HepG2 (cell line): ENCODE results near the gene BORCS5. TPM values are rescaled to one million over a fixed set of nuclear protein-coding genes. Genes with fewer than 3 reads are reported as not detected.

Source experiments
- ATAC-seq: fragments of 200-7000 bp; cut with Tn5 transposase; 3 replicates; pipeline ENCODE4 v1.9.1; 2020; ENCODE audit warnings: mild to moderate bottlenecking, moderate library complexity
- BruUV-seq: library from RNA; stranded (reverse); fragments of 400-500 nt; replicated peaks from 2 replicates; lab custom pipeline; 2021; lab: Mats Ljungman, UMichigan
- CTCF ChIA-PET: fragments of 300-600 bp; formaldehyde crosslinking; extraction: SDS; loops from one replicate; lab custom pipeline; 2021; ENCODE audit warnings: low total read pairs, inconsistent platforms, low intra/inter-chr PET ratio; lab: Yijun Ruan, JAX
- POLR2A ChIA-PET: fragments of 350-600 bp; sonication (Branson Sonifier 250); formaldehyde crosslinking; loops from one replicate; lab custom pipeline; 2020; ENCODE audit warnings: antibody characterized with exemption, inconsistent platforms; lab: Yijun Ruan, JAX
- DNase-seq: peaks from one replicate; pipeline ENCODE4 v3.0.0-alpha.2; 2015; ENCODE audit warnings: low spot score
- FAIRE-seq: peaks from 3 replicates; lab custom pipeline; 2011; peaks lifted over from hg19 to GRCh38; lab: Jason Lieb, UNC
- H2AFZ ChIP-seq: one replicate; pipeline ENCODE4 v1.6.1; 2011; ENCODE audit warnings: low read length, inconsistent platforms
- H3K27ac ChIP-seq: fragments of 300-600 bp; 3 replicates; pipeline ENCODE4 v1.8.0; 2011; ENCODE audit warnings: mixed run types, mild to moderate bottlenecking, mixed read lengths, low read length, inconsistent platforms; ENCODE audit not compliant: insufficient read depth; ENCODE audit errors: extremely low read length
- H3K27me3 ChIP-seq, 2 experiments: fragments of 200-600 bp in 1 of 2; 2 replicates in 1 of 2; 3 replicates in 1 of 2; pipeline versions ENCODE4 v1.6.0 to v1.8.0; 2011; ENCODE audit warnings: low read length in 2 of 2, mild to moderate bottlenecking in 2 of 2, moderate library complexity in 2 of 2, inconsistent platforms in 1 of 2; ENCODE audit not compliant: insufficient read depth in 2 of 2, control insufficient read depth in 1 of 2
- H3K36me3 ChIP-seq, 2 experiments: fragments of 200-600 bp in 1 of 2; replicated peaks in 1 of 2; 2 replicates in 1 of 2; 3 replicates in 1 of 2; pipeline versions ENCODE4 v1.5.1 to v1.8.0; 2011; ENCODE audit warnings: low read length in 2 of 2, inconsistent platforms in 1 of 2; ENCODE audit not compliant: insufficient read depth in 2 of 2, control insufficient read depth in 1 of 2
- H3K4me1 ChIP-seq: 2 replicates; pipeline ENCODE4 v1.5.1; 2012; ENCODE audit warnings: low read length, inconsistent platforms; ENCODE audit not compliant: insufficient read depth
- H3K4me2 ChIP-seq: 2 replicates; pipeline ENCODE4 v1.6.0; 2011; ENCODE audit warnings: low read depth, low read length, inconsistent platforms
- H3K4me3 ChIP-seq, 3 experiments: fragments of 200-600 bp in 1 of 3; sonication (generic), shearing (Covaris generic) in 1 of 3; replicated peaks in 1 of 3; 2 replicates each; pipeline ENCODE4 v1.5.1; 2011 to 2016; ENCODE audit warnings: low read length in 3 of 3, inconsistent platforms in 2 of 3, low read depth in 2 of 3, mild to moderate bottlenecking in 2 of 3, control low read depth in 1 of 3, mixed read lengths in 1 of 3; ENCODE audit not compliant: insufficient read depth in 1 of 3
- H3K79me2 ChIP-seq: one replicate; pipeline ENCODE4 v1.6.1; 2011; ENCODE audit warnings: low read length, inconsistent platforms; ENCODE audit not compliant: insufficient read depth
- H3K9ac ChIP-seq: 2 replicates; pipeline ENCODE4 v1.6.0; 2011; ENCODE audit warnings: mild to moderate bottlenecking, low read depth, low read length, inconsistent platforms; ENCODE audit not compliant: insufficient read depth
- H3K9me3 ChIP-seq: 2 replicates; pipeline ENCODE4 v1.5.1; 2012; ENCODE audit warnings: mild to moderate bottlenecking, low read length
- H4K20me1 ChIP-seq: 2 replicates; pipeline ENCODE4 v1.6.0; 2011; ENCODE audit warnings: inconsistent platforms, mild to moderate bottlenecking, low read length, moderate library complexity; ENCODE audit not compliant: insufficient read depth
- CCAR2 ChIP-seq: fragments of 200-400 bp; formaldehyde crosslinking; optimal IDR thresholded peaks from 2 replicates; pipeline ENCODE3; 2018; ENCODE audit warnings: low read depth, mild to moderate bottlenecking, low read length, moderate library complexity
- GZF1 ChIP-seq: sonication (generic); formaldehyde crosslinking; IDR thresholded peaks from 2 replicates; pipeline ENCODE4 v1.5.1; 2020; ENCODE audit warnings: mild to moderate bottlenecking, missing genetic modification reagents
- NR2C2 ChIP-seq: sonication (generic); formaldehyde crosslinking; IDR thresholded peaks from 2 replicates; pipeline ENCODE4 v1.4.0; 2020; ENCODE audit warnings: missing genetic modification reagents, mild to moderate bottlenecking, moderate library complexity, borderline replicate concordance
- PRPF4 ChIP-seq: fragments of 200-400 bp; formaldehyde crosslinking; IDR thresholded peaks from 2 replicates; pipeline ENCODE4 v1.6.1; 2016; ENCODE audit warnings: low read length, low read depth; ENCODE audit not compliant: poor library complexity, severe bottlenecking
- RXRB ChIP-seq: IDR thresholded peaks from 2 replicates; pipeline ENCODE4 v1.6.1; 2016; ENCODE audit warnings: borderline replicate concordance, missing genetic modification reagents, missing compliant biosample characterization
- SOX13 ChIP-seq, 3 experiments: fragments of 450-650 bp in 1 of 3; sonication (generic) in 1 of 3; formaldehyde crosslinking in 1 of 3; IDR thresholded peaks in 2 of 3; conservative IDR thresholded peaks in 1 of 3; 2 replicates each; pipeline versions ENCODE4 v1.5.0 to v1.6.1; 2016 to 2020; ENCODE audit warnings: antibody characterized with exemption in 1 of 3, mild to moderate bottlenecking in 1 of 3, missing compliant biosample characterization in 1 of 3, missing genetic modification reagents in 1 of 3, moderate library complexity in 1 of 3
- SRSF1 ChIP-seq: fragments of 200-400 bp; formaldehyde crosslinking; optimal IDR thresholded peaks from 2 replicates; pipeline ENCODE3; 2017; ENCODE audit warnings: mild to moderate bottlenecking, low read depth, low read length, moderate library complexity
- TEAD3 ChIP-seq: optimal IDR thresholded peaks from 2 replicates; pipeline ENCODE3; 2016; ENCODE audit warnings: borderline replicate concordance
- XBP1 ChIP-seq: sonication (generic); formaldehyde crosslinking; IDR thresholded peaks from 2 replicates; pipeline ENCODE4 v1.5.0; 2020; ENCODE audit warnings: missing genetic modification reagents
- XRCC5 ChIP-seq: fragments of 200-400 bp; formaldehyde crosslinking; optimal IDR thresholded peaks from 2 replicates; pipeline ENCODE3; 2017; ENCODE audit warnings: mild to moderate bottlenecking, low read length
- ZBTB7B ChIP-seq: sonication (generic); formaldehyde crosslinking; IDR thresholded peaks from 2 replicates; pipeline ENCODE4 v1.4.0; 2020; ENCODE audit warnings: missing genetic modification reagents
- ZFP82 ChIP-seq: sonication (generic); formaldehyde crosslinking; IDR thresholded peaks from 2 replicates; pipeline ENCODE4 v1.5.1; 2020; ENCODE audit warnings: mild to moderate bottlenecking, missing genetic modification reagents, borderline replicate concordance
- ZNF678 ChIP-seq: sonication (generic); formaldehyde crosslinking; IDR thresholded peaks from 2 replicates; pipeline ENCODE4 v1.4.0; 2020; ENCODE audit warnings: mild to moderate bottlenecking, missing genetic modification reagents
- ZNF704 ChIP-seq: sonication (generic); formaldehyde crosslinking; IDR thresholded peaks from 2 replicates; pipeline ENCODE4 v1.8.1; 2023; ENCODE audit warnings: mild to moderate bottlenecking, inconsistent platforms, moderate library complexity, missing genetic modification reagents, borderline replicate concordance
- WGBS: methylation state at CpG from one replicate; pipeline ENCODE4 v1.1.6; 2017; ENCODE audit warnings: low lambda C conversion rate; 5-methylcytosine and 5-hydroxymethylcytosine counted together
- in situ Hi-C: cut with HindIII; loops from 2 replicates; pipeline ENCODE4 v1.10.0; 2017; ENCODE audit warnings: low pct_unique_long_range_greater_than_20kb; ENCODE audit not compliant: extremely low pct_ligation_motif_present
- intact Hi-C: fragments of 100-400 bp; cut with micrococcal nuclease; formaldehyde crosslinking; loops from one replicate; pipeline ENCODE4 v1.10.0; 2022; ENCODE audit not compliant: unreplicated experiment
- polyA plus RNA-seq, 8 experiments: library from polyadenylated mRNA; depleted of rRNA in 3 of 8; stranded (reverse) in 7 of 8; unstranded in 1 of 8; fragments of >200 nt; fragmentation: Illumina TruSeq in 4 of 8; extraction: Trizol in 4 of 8; gene quantifications; 2 replicates each; pipeline versions ENCODE4 v1.2.1 to v1.2.3, GENCODE V29; 2011 to 2016; ENCODE audit warnings: low read depth in 4 of 8, missing spikeins in 1 of 8, mixed read lengths in 1 of 8; ENCODE audit not compliant: insufficient read depth in 1 of 8
- total RNA-seq, 5 experiments: library from RNA; depleted of rRNA; stranded (reverse); fragments of >200 nt; fragmentation: Illumina TruSeq; extraction: Trizol; gene quantifications; 2 replicates each; pipeline ENCODE4 v1.2.3, GENCODE V29; 2016; ENCODE audit warnings: low read depth in 1 of 5

BORCS5 gene
- total and polyA plus RNA-seq, 2 of the 13 experiments (the other 11 are each of a cell fraction or from before 2014, with no cell fraction given): 3.9 to 4.7 TPM

GRCh38 chr12:12379831-12380730 is 23.2 kb downstream of the BORCS5 start:
- peaks cover 78% of the 10 kb centered on the region for H3K4me1 ChIP-seq
- peak overlapping the region; percentile 60 for H3K27ac ChIP-seq
- ATAC-seq (no peak), FAIRE-seq (no peak), DNase-seq (no peak)
- no peak overlapping the region for H2AFZ ChIP-seq
- POLR2A ChIA-PET: interaction anchor here (1.3 kb wide), 1 partner anchor 24 kb away, joined by 4 read pairs; no protein-coding TSS in a partner anchor
- H3K4me3 ChIP-seq: no peak overlapping the region
- intact Hi-C loops (loop anchor here (5.0 kb wide), 1 partner anchor 107 kb away; no protein-coding TSS in a partner anchor), in situ Hi-C loops (loop anchor here (5.0 kb wide), 1 partner anchor 327 kb away; no protein-coding TSS in a partner anchor)
- peaks cover 10% of the 10 kb centered on the region for H3K79me2 ChIP-seq
- no peak overlapping the region for H3K9ac ChIP-seq
- H4K20me1 ChIP-seq: no peaks in the 10 kb centered on the region
- TF ChIP-seq TEAD3: no peak
- no peaks in the 10 kb centered on the region for H3K36me3 ChIP-seq
- H3K27me3 ChIP-seq: no peaks in the 10 kb centered on the region
- no TSS peak for BruUV-seq
- no peak overlapping the region for H3K4me2 ChIP-seq
- CTCF ChIA-PET: no interaction called here
- 87% methylated on average over 4 of the region's 4 CpGs for WGBS
- no peaks in the 10 kb centered on the region for H3K9me3 ChIP-seq

GRCh38 chr12:12380949-12381593 is 24.2 kb downstream of the BORCS5 start:
- Histone ChIP-seq H3K4me1 (peaks cover 88% of the 10 kb centered on the region), H4K20me1 (no peaks in the 10 kb centered on the region), H3K27ac (peak overlapping the region; percentile 60), H3K36me3 (no peaks in the 10 kb centered on the region), H3K9me3 (no peaks in the 10 kb centered on the region), H3K4me3 (no peak overlapping the region; a peak in 1 of 6 replicates), H2AFZ (no peak overlapping the region), H3K27me3 (no peaks in the 10 kb centered on the region), H3K79me2 (peaks cover 10% of the 10 kb centered on the region), H3K4me2 (peak overlapping the region; percentile 13), H3K9ac (peak overlapping the region; percentile 25; the same call in 1 of the 2 replicates)
- ChIA-PET POLR2A (interaction anchor here (1.3 kb wide), 1 partner anchor 23 kb away, joined by 4 read pairs; no protein-coding TSS in a partner anchor), CTCF (no interaction called here)
- intact Hi-C loops: no loop called here
- WGBS: 40% methylated on average over 6 of the region's 6 CpGs
- in situ Hi-C loops: no loop called here
- DNase-seq (peak; percentile 56), ATAC-seq (peak; percentile 19; the same call in 1 of the 3 replicates), FAIRE-seq (peak; percentile 39)
- BruUV-seq: no TSS peak
- no peak for TF ChIP-seq ZFP82
- TF ChIP-seq CCAR2: no peak
- TF ChIP-seq XRCC5: no peak
- no peak for TF ChIP-seq ZBTB7B (CRISPR knock-in tag)
- TF ChIP-seq NR2C2 (CRISPR knock-in tag): peak; percentile 40; the same call in 1 of the 2 replicates
- no peak for TF ChIP-seq XBP1 (CRISPR knock-in tag)
- TF ChIP-seq SOX13 (IDR thresholded peaks at IDR 0.05): no peak
- peak in 1 of 2 experiments; percentile 77; a peak in 2 of 4 replicates for TF ChIP-seq SOX13 (CRISPR knock-in tag; conservative IDR thresholded peaks at IDR 0.05 in 1 of 2, IDR thresholded peaks at IDR 0.05 in 1 of 2)
- no peak for TF ChIP-seq SRSF1
- TF ChIP-seq PRPF4: no peak
- no peak for TF ChIP-seq ZNF678 (CRISPR knock-in tag)
- TF ChIP-seq ZNF704 (CRISPR knock-in tag): no peak
- TF ChIP-seq GZF1: no peak
- 0 out of 2 replicates have a peak, but pooled peaks have one; percentile 56 for TF ChIP-seq RXRB (CRISPR knock-in tag)
